ENCODE measurements around the gene CITED2. TPM values are rescaled to one million over a fixed set of nuclear protein-coding genes. Genes with fewer than 3 reads are reported as not detected.

CITED2 gene
- polyA plus RNA-seq, 3 donors = 22.9 to 71.6 (median 43.9) TPM

DNA sequence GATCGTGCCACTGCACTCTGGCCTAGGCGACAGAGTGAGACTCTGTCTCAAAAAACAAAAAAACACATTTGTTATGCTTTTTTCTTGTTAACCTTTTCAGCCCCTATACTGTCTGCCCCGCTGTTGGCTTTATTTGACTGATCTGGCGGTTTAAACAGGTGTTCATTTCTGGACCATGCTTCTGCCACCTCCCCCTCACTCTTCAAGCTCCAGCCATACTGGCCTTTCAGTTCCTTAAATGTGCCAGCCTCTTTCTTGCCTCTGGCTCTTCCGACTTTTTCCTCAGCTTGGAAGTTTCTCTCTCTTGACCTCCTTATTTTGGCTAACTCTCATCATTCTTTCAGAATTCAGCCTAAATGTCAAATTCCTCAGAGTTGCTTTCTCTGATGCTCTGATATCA is 47.4 kb downstream of the CITED2 start:
- Mint-ChIP-seq H3K36me3 (peaks cover 0 to 11% of the 10 kb centered on the region in 2 donors), H3K27ac (peak overlapping the region in 5 of 7 donors; percentile 14 to 97 (median 70)), H3K4me1 (peaks cover 53% of the 10 kb centered on the region), H3K27me3 (ENCODE audit: low read depth in 3 of 3) (peaks cover 0 to 2% (median 1%) of the 10 kb centered on the region in 3 donors), H3K9me3 (peaks cover 0 to 6% (median 2%) of the 10 kb centered on the region in 7 donors), H3K4me3 (no peak overlapping the region)
- intact Hi-C loops (cut with micrococcal nuclease) = loop anchor here in 1 of 2 donors (5.0 kb wide), 1 partner anchor 45 kb away; the partner anchor contains the start of gene CITED2
- WGBS (ENCODE audit: insufficient coverage) = 67% methylated on average over 3 of the region's 5 CpGs
- Histone ChIP-seq H3K9ac (ENCODE audit: insufficient read depth, low read length, poor library complexity, severe bottlenecking) (no peak overlapping the region), H3K4me1 (ENCODE audit: control insufficient read depth in 1 of 2, insufficient read depth in 2 of 2, low read length in 2 of 2) (peaks cover 51 to 53% of the 10 kb centered on the region in 2 donors), H3K27ac (ENCODE audit: low read depth in 1 of 2, low read length in 2 of 2) (no peak overlapping the region), H2AFZ (ENCODE audit: insufficient read depth, low read depth, low read length, poor library complexity, severe bottlenecking) (no peak overlapping the region), H3K36me3 (replicated peaks in 1 of 2; ENCODE audit: control insufficient read depth in 1 of 2, insufficient read depth in 2 of 2, low read length in 2 of 2) (no peaks in the 10 kb centered on the region), H3K79me2 (ENCODE audit: insufficient read depth, low read length) (no peaks in the 10 kb centered on the region), H3K4me2 (replicated peaks; ENCODE audit: extremely low read depth, low read length, poor library complexity, severe bottlenecking) (no peak overlapping the region), H4K20me1 (ENCODE audit: insufficient read depth, low read length) (no peaks in the 10 kb centered on the region), H3K4me3 (replicated peaks in 1 of 3; ENCODE audit: low read depth in 2 of 3, low read length in 3 of 3) (no peak overlapping the region), H3K27me3 (ENCODE audit: control insufficient read depth in 2 of 2, insufficient read depth in 2 of 2, low read length in 2 of 2) (no peaks in the 10 kb centered on the region), H3K9me3 (replicated peaks in 1 of 2; ENCODE audit: control insufficient read depth in 1 of 2, insufficient read depth in 1 of 2, low read length in 2 of 2) (no peaks in the 10 kb centered on the region)
- TF ChIP-seq, protein P1, sequence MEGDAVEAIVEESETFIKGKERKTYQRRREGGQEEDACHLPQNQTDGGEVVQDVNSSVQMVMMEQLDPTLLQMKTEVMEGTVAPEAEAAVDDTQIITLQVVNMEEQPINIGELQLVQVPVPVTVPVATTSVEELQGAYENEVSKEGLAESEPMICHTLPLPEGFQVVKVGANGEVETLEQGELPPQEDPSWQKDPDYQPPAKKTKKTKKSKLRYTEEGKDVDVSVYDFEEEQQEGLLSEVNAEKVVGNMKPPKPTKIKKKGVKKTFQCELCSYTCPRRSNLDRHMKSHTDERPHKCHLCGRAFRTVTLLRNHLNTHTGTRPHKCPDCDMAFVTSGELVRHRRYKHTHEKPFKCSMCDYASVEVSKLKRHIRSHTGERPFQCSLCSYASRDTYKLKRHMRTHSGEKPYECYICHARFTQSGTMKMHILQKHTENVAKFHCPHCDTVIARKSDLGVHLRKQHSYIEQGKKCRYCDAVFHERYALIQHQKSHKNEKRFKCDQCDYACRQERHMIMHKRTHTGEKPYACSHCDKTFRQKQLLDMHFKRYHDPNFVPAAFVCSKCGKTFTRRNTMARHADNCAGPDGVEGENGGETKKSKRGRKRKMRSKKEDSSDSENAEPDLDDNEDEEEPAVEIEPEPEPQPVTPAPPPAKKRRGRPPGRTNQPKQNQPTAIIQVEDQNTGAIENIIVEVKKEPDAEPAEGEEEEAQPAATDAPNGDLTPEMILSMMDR (IDR thresholded peaks at IDR 0.05) = no peak
- DNase-seq = peak in 1 of 3 donors; percentile 31

DNA sequence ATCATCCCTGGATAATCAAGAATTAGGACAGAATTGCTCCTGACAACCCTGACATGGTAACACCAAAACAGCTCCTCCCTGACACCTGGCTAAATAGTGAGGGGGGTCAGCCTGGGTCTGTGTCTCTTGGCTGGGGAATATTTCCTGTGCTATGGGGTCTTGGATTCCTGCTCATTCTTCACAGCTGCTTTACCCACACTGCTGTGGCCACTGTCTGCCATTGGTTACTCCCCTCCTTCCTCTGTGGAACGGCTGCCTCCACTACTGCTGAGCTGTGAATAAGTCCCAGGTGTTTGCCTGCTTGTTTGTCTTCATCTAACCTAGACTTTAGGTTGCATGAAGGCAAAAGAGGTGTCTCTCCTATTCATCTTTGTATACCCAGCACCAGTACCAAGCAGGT is 48.8 kb downstream of the CITED2 start:
- Histone ChIP-seq H3K9ac (ENCODE audit: insufficient read depth, low read length, poor library complexity, severe bottlenecking) (peak overlapping the region; percentile 32), H3K27ac (ENCODE audit: low read depth in 1 of 2, low read length in 2 of 2) (peak overlapping the region; percentile 34 to 98), H4K20me1 (ENCODE audit: insufficient read depth, low read length) (no peaks in the 10 kb centered on the region), H3K9me3 (replicated peaks in 1 of 2; ENCODE audit: control insufficient read depth in 1 of 2, insufficient read depth in 1 of 2, low read length in 2 of 2) (no peaks in the 10 kb centered on the region), H3K79me2 (ENCODE audit: insufficient read depth, low read length) (no peaks in the 10 kb centered on the region), H3K4me1 (ENCODE audit: control insufficient read depth in 1 of 2, insufficient read depth in 2 of 2, low read length in 2 of 2) (peaks cover 51 to 54% of the 10 kb centered on the region in 2 donors), H2AFZ (ENCODE audit: insufficient read depth, low read depth, low read length, poor library complexity, severe bottlenecking) (peak overlapping the region; percentile 21), H3K4me2 (replicated peaks; ENCODE audit: extremely low read depth, low read length, poor library complexity, severe bottlenecking) (peak overlapping the region; percentile 35), H3K27me3 (ENCODE audit: control insufficient read depth in 2 of 2, insufficient read depth in 2 of 2, low read length in 2 of 2) (no peaks in the 10 kb centered on the region), H3K4me3 (replicated peaks in 1 of 3; ENCODE audit: low read depth in 2 of 3, low read length in 3 of 3) (peak overlapping the region in 1 of 3 experiments; percentile 5), H3K36me3 (replicated peaks in 1 of 2; ENCODE audit: control insufficient read depth in 1 of 2, insufficient read depth in 2 of 2, low read length in 2 of 2) (no peaks in the 10 kb centered on the region)
- intact Hi-C loops (cut with micrococcal nuclease) = loop anchor here in 1 of 2 donors (5.0 kb wide), 1 partner anchor 47 kb away; the partner anchor contains the start of gene CITED2
- H3K27me3 Mint-ChIP-seq (ENCODE audit: low read depth in 3 of 3) = peaks cover 0 to 1% (median 0%) of the 10 kb centered on the region in 3 donors
- no peak overlapping the region for H3K4me3 Mint-ChIP-seq
- H3K9me3 Mint-ChIP-seq = peaks cover 0 to 6% (median 2%) of the 10 kb centered on the region in 7 donors
- peak overlapping the region; percentile 87 to 99 (median 99) for H3K27ac Mint-ChIP-seq
- WGBS (ENCODE audit: insufficient coverage) = 0% methylated on average over 1 of the region's 1 CpG
- peaks cover 0 to 11% of the 10 kb centered on the region in 2 donors for H3K36me3 Mint-ChIP-seq
- no peak for DNase-seq
- TF ChIP-seq, protein P1 (IDR thresholded peaks at IDR 0.05) = no peak
- peaks cover 47% of the 10 kb centered on the region for H3K4me1 Mint-ChIP-seq
